Progenitor cell of endocrine pancreas (in vitro differentiated cells): Measurements from ENCODE around the gene MGP. TPM values are rescaled to one million over a fixed set of nuclear protein-coding genes. Genes with fewer than 3 reads are reported as not detected.

Experiments used
- DNase-seq: peaks from one replicate; pipeline ENCODE4 v3.0.0; 2021; ENCODE audit warnings: low spot score; ENCODE audit not compliant: unreplicated experiment
- H3K27ac Mint-ChIP-seq: 2 replicates; pipeline ENCODE4 v1.8.0; 2021; ENCODE audit warnings: mild to moderate bottlenecking, moderate library complexity, mixed read lengths
- H3K27me3 Mint-ChIP-seq: 2 replicates; pipeline ENCODE4 v1.8.0; 2021; ENCODE audit warnings: mixed read lengths
- H3K36me3 Mint-ChIP-seq: 2 replicates; pipeline ENCODE4 v1.8.0; 2022; ENCODE audit warnings: mixed read lengths; ENCODE audit not compliant: insufficient read depth
- H3K4me1 Mint-ChIP-seq: 2 replicates; pipeline ENCODE4 v1.8.0; 2021; ENCODE audit warnings: low read depth, mixed read lengths
- H3K4me3 Mint-ChIP-seq: 2 replicates; pipeline ENCODE4 v1.8.0; 2021; ENCODE audit warnings: low read depth, mild to moderate bottlenecking, moderate library complexity, mixed read lengths
- H3K9me3 Mint-ChIP-seq: 2 replicates; pipeline ENCODE4 v1.8.0; 2021; ENCODE audit warnings: low read depth, mixed read lengths
- total RNA-seq: library from RNA; stranded (reverse); gene quantifications from 2 replicates; pipeline ENCODE4 v1.2.1, GENCODE V29; 2021
- TF ChIP-seq, protein P1 (sequence below): fragments of 200-600 bp; sonication (generic); IDR thresholded peaks from one replicate; pipeline ENCODE4 v1.5.0; 2021; ENCODE audit warnings: antibody characterized with exemption, mild to moderate bottlenecking; ENCODE audit not compliant: unreplicated experiment

MGP gene
- total RNA-seq, 1 donor from 2014 or later, result not detected

- Mint-ChIP-seq H3K27ac (no peak overlapping the region), H3K4me3 (no peak overlapping the region), H3K9me3 (peaks cover 7% of the 10 kb centered on the region), H3K4me1 (peaks cover 11% of the 10 kb centered on the region), H3K27me3 (no peaks in the 10 kb centered on the region), H3K36me3 (peaks cover 4% of the 10 kb centered on the region)
- TF ChIP-seq, protein P1, sequence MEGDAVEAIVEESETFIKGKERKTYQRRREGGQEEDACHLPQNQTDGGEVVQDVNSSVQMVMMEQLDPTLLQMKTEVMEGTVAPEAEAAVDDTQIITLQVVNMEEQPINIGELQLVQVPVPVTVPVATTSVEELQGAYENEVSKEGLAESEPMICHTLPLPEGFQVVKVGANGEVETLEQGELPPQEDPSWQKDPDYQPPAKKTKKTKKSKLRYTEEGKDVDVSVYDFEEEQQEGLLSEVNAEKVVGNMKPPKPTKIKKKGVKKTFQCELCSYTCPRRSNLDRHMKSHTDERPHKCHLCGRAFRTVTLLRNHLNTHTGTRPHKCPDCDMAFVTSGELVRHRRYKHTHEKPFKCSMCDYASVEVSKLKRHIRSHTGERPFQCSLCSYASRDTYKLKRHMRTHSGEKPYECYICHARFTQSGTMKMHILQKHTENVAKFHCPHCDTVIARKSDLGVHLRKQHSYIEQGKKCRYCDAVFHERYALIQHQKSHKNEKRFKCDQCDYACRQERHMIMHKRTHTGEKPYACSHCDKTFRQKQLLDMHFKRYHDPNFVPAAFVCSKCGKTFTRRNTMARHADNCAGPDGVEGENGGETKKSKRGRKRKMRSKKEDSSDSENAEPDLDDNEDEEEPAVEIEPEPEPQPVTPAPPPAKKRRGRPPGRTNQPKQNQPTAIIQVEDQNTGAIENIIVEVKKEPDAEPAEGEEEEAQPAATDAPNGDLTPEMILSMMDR, result no peak
- no peak for DNase-seq
Observed at GRCh38 chr12:14911131-14911530, 25.5 kb upstream of the MGP start.

GRCh38 chr12:14910090-14910915 is 24.6 kb upstream of the MGP start:
- H3K9me3 Mint-ChIP-seq, result peaks cover 7% of the 10 kb centered on the region
- peaks cover 2% of the 10 kb centered on the region for H3K36me3 Mint-ChIP-seq
- TF ChIP-seq, protein P1, result no peak
- peaks cover 8% of the 10 kb centered on the region for H3K4me1 Mint-ChIP-seq
- H3K27me3 Mint-ChIP-seq, result no peaks in the 10 kb centered on the region
- H3K4me3 Mint-ChIP-seq, result no peak overlapping the region
- DNase-seq, result no peak
- no peak overlapping the region for H3K27ac Mint-ChIP-seq

GRCh38 chr12:14907953-14908352 is 22.3 kb upstream of the MGP start:
- DNase-seq, result no peak
- H3K36me3 Mint-ChIP-seq, result no peaks in the 10 kb centered on the region
- no peak overlapping the region for H3K4me3 Mint-ChIP-seq
- peaks cover 7% of the 10 kb centered on the region for H3K9me3 Mint-ChIP-seq
- TF ChIP-seq, protein P1, result no peak
- H3K4me1 Mint-ChIP-seq, result peaks cover 1% of the 10 kb centered on the region
- no peak overlapping the region for H3K27ac Mint-ChIP-seq
- H3K27me3 Mint-ChIP-seq, result no peaks in the 10 kb centered on the region

GRCh38 chr12:14906114-14906513 is 20.5 kb upstream of the MGP start:
- no peaks in the 10 kb centered on the region for H3K27me3 Mint-ChIP-seq
- TF ChIP-seq, protein P1, result no peak
- peaks cover 4% of the 10 kb centered on the region for H3K9me3 Mint-ChIP-seq
- no peaks in the 10 kb centered on the region for H3K4me1 Mint-ChIP-seq
- no peak overlapping the region for H3K4me3 Mint-ChIP-seq
- H3K36me3 Mint-ChIP-seq, result no peaks in the 10 kb centered on the region
- H3K27ac Mint-ChIP-seq, result no peak overlapping the region
- no peak for DNase-seq

DNA sequence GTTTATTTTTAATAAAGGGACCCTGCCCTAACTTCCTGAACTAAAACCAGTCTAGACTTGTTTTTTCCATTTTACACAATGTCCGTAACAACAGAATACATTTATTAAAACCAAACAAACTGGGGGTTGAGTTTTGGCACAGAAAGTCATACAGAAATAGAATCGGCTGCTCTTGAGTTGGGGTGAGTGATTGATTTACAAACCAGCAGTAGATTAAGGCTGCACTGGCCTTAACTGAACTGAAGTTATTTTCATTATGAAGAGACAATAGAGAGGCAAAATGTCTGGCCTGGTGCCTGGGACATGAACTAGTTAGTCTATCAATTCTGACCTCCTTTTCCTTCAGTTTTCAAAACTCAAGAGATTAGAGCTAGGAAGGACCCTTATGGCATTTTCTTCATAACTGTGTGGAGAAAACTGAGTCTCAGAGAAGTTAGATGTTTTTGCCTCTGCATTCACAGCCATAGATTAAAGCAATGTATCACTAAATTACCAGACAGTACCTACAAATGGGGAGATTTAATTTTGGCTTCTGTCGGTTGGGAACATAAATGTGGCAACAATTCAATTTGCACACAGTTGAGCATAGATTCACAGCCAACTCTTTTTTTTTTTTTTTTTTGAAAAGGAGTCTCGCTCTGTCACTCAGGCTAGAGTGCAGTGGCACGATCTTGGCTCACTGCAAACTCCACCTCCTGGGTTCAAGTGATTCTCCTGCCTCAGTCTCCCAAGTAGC is 19.8 kb upstream of the MGP start:
- Mint-ChIP-seq H3K27me3 (no peaks in the 10 kb centered on the region), H3K9me3 (peaks cover 4% of the 10 kb centered on the region), H3K4me1 (no peaks in the 10 kb centered on the region), H3K4me3 (no peak overlapping the region), H3K27ac (no peak overlapping the region), H3K36me3 (no peaks in the 10 kb centered on the region)
- DNase-seq, result no peak
- TF ChIP-seq, protein P1, result no peak
